Inferior parietal cortex (tissue), 1 donor: Measurements from ENCODE around the gene RNGTT.
A peak's percentile ranks its signal among the peaks of the same experiment; 100 is the strongest.
"Not testable (repeated sequence)": the region's sequence is repeated elsewhere in the genome, so short reads cannot be mapped to it uniquely, and the experiment has no call there.

Experiments
- DNase-seq: peaks from one replicate; pipeline ENCODE4 v3.0.0-alpha.2; 2016; ENCODE audit errors: extremely low spot score

RNGTT gene

GRCh38 chr6:88963139-88964090 lies at the start of gene RNGTT:
RNGTT (minus strand) TSS chr6:88963618; CDS start chr6:88963409, 209 bp downstream.
- peak; percentile 94 for DNase-seq

GRCh38 chr6:89011436-89011835 lies 48.0 kb upstream of the RNGTT start:
- DNase-seq: no peak

- DNase-seq: no peak
These were observed 47.4 kb upstream of the RNGTT start for GRCh38 chr6:89010825-89011224.

- peak; percentile 7 for DNase-seq
These were observed 46.2 kb upstream of the RNGTT start for GRCh38 chr6:89009624-89010059.

GRCh38 chr6:89008815-89009374 lies 45.5 kb upstream of the RNGTT start:
- DNase-seq: no peak

- no peak for DNase-seq
These were observed 44.8 kb upstream of the RNGTT start for GRCh38 chr6:89008001-89008814.

GRCh38 chr6:89007209-89008000 lies 44.0 kb upstream of the RNGTT start:
- DNase-seq: no peak

GRCh38 chr6:89002523-89002922 lies 39.1 kb upstream of the RNGTT start:
- DNase-seq: no peak

- DNase-seq: no peak
These were observed 33.9 kb upstream of the RNGTT start for GRCh38 chr6:88997327-88997726.

- no peak for DNase-seq
These were observed 29.5 kb upstream of the RNGTT start for GRCh38 chr6:88992741-88993552.

- no peak for DNase-seq
These were observed 25.8 kb upstream of the RNGTT start for GRCh38 chr6:88989215-88989614.

- DNase-seq: no peak
These were observed 24.5 kb upstream of the RNGTT start for GRCh38 chr6:88987922-88988321.

GRCh38 chr6:88985901-88986300 lies 22.5 kb upstream of the RNGTT start:
- DNase-seq: no peak

GRCh38 chr6:88984606-88985005 lies 21.2 kb upstream of the RNGTT start:
- no peak for DNase-seq

- DNase-seq: no peak
These were observed 20.7 kb upstream of the RNGTT start for GRCh38 chr6:88984152-88984551.

GRCh38 chr6:88983532-88983931 lies 20.1 kb upstream of the RNGTT start:
- no peak for DNase-seq

- not testable (repeated sequence) for DNase-seq
These were observed 19.7 kb upstream of the RNGTT start for GRCh38 chr6:88983129-88983528.

GRCh38 chr6:88982720-88983119 lies 19.3 kb upstream of the RNGTT start:
- peak; percentile 85 for DNase-seq

- DNase-seq: no peak
These were observed 12.0 kb upstream of the RNGTT start for GRCh38 chr6:88975369-88975768.
